HepG2 (cell line): ENCODE data around the gene SH3GLB2. TPM values are rescaled to one million over a fixed set of nuclear protein-coding genes. Genes with fewer than 3 reads are reported as not detected.

Source experiments
- ATAC-seq: fragments of 200-7000 bp; cut with Tn5 transposase; 3 replicates; pipeline ENCODE4 v1.9.1; 2020; ENCODE audit warnings: mild to moderate bottlenecking, moderate library complexity
- BruUV-seq: library from RNA; stranded (reverse); fragments of 400-500 nt; replicated peaks from 2 replicates; lab custom pipeline; 2021; lab: Mats Ljungman, UMichigan
- CTCF ChIA-PET: fragments of 300-600 bp; formaldehyde crosslinking; extraction: SDS; loops from one replicate; lab custom pipeline; 2021; ENCODE audit warnings: low total read pairs, inconsistent platforms, low intra/inter-chr PET ratio; lab: Yijun Ruan, JAX
- POLR2A ChIA-PET: fragments of 350-600 bp; sonication (Branson Sonifier 250); formaldehyde crosslinking; loops from one replicate; lab custom pipeline; 2020; ENCODE audit warnings: antibody characterized with exemption, inconsistent platforms; lab: Yijun Ruan, JAX
- DNase-seq: peaks from one replicate; pipeline ENCODE4 v3.0.0-alpha.2; 2015; ENCODE audit warnings: low spot score
- FAIRE-seq: peaks from 3 replicates; lab custom pipeline; 2011; peaks lifted over from hg19 to GRCh38; lab: Jason Lieb, UNC
- H2AFZ ChIP-seq: one replicate; pipeline ENCODE4 v1.6.1; 2011; ENCODE audit warnings: low read length, inconsistent platforms
- H3K27ac ChIP-seq: fragments of 300-600 bp; 3 replicates; pipeline ENCODE4 v1.8.0; 2011; ENCODE audit warnings: mixed run types, mild to moderate bottlenecking, mixed read lengths, low read length, inconsistent platforms; ENCODE audit not compliant: insufficient read depth; ENCODE audit errors: extremely low read length
- H3K27me3 ChIP-seq, 2 experiments: fragments of 200-600 bp in 1 of 2; 2 replicates in 1 of 2; 3 replicates in 1 of 2; pipeline versions ENCODE4 v1.6.0 to v1.8.0; 2011; ENCODE audit warnings: low read length in 2 of 2, mild to moderate bottlenecking in 2 of 2, moderate library complexity in 2 of 2, inconsistent platforms in 1 of 2; ENCODE audit not compliant: insufficient read depth in 2 of 2, control insufficient read depth in 1 of 2
- H3K36me3 ChIP-seq, 2 experiments: fragments of 200-600 bp in 1 of 2; replicated peaks in 1 of 2; 2 replicates in 1 of 2; 3 replicates in 1 of 2; pipeline versions ENCODE4 v1.5.1 to v1.8.0; 2011; ENCODE audit warnings: low read length in 2 of 2, inconsistent platforms in 1 of 2; ENCODE audit not compliant: insufficient read depth in 2 of 2, control insufficient read depth in 1 of 2
- H3K4me1 ChIP-seq: 2 replicates; pipeline ENCODE4 v1.5.1; 2012; ENCODE audit warnings: low read length, inconsistent platforms; ENCODE audit not compliant: insufficient read depth
- H3K4me2 ChIP-seq: 2 replicates; pipeline ENCODE4 v1.6.0; 2011; ENCODE audit warnings: low read depth, low read length, inconsistent platforms
- H3K4me3 ChIP-seq, 3 experiments: fragments of 200-600 bp in 1 of 3; sonication (generic), shearing (Covaris generic) in 1 of 3; replicated peaks in 1 of 3; 2 replicates each; pipeline ENCODE4 v1.5.1; 2011 to 2016; ENCODE audit warnings: low read length in 3 of 3, inconsistent platforms in 2 of 3, low read depth in 2 of 3, mild to moderate bottlenecking in 2 of 3, control low read depth in 1 of 3, mixed read lengths in 1 of 3; ENCODE audit not compliant: insufficient read depth in 1 of 3
- H3K79me2 ChIP-seq: one replicate; pipeline ENCODE4 v1.6.1; 2011; ENCODE audit warnings: low read length, inconsistent platforms; ENCODE audit not compliant: insufficient read depth
- H3K9ac ChIP-seq: 2 replicates; pipeline ENCODE4 v1.6.0; 2011; ENCODE audit warnings: mild to moderate bottlenecking, low read depth, low read length, inconsistent platforms; ENCODE audit not compliant: insufficient read depth
- H3K9me3 ChIP-seq: 2 replicates; pipeline ENCODE4 v1.5.1; 2012; ENCODE audit warnings: mild to moderate bottlenecking, low read length
- H4K20me1 ChIP-seq: 2 replicates; pipeline ENCODE4 v1.6.0; 2011; ENCODE audit warnings: inconsistent platforms, mild to moderate bottlenecking, low read length, moderate library complexity; ENCODE audit not compliant: insufficient read depth
- HOXA9 ChIP-seq: sonication (generic); formaldehyde crosslinking; IDR thresholded peaks from 2 replicates; pipeline ENCODE4 v1.8.1; 2022; ENCODE audit warnings: missing genetic modification reagents, mild to moderate bottlenecking, moderate library complexity, borderline replicate concordance
- JARID2 ChIP-seq: sonication (generic); formaldehyde crosslinking; IDR thresholded peaks from 2 replicates; pipeline ENCODE4 v1.8.1; 2023; ENCODE audit warnings: missing genetic modification reagents, inconsistent platforms; ENCODE audit not compliant: insufficient replicate concordance
- KDM1A ChIP-seq: IDR thresholded peaks from 2 replicates; pipeline ENCODE4 v1.6.1; 2016; ENCODE audit warnings: missing compliant biosample characterization
- KDM3A ChIP-seq: IDR thresholded peaks from 2 replicates; pipeline ENCODE4 v1.6.1; 2018; ENCODE audit warnings: low read depth, missing compliant biosample characterization
- NCOA5 ChIP-seq: sonication (generic); formaldehyde crosslinking; IDR thresholded peaks from 2 replicates; pipeline ENCODE4 v1.4.0; 2020; ENCODE audit warnings: missing genetic modification reagents
- NCOR1 ChIP-seq: fragments of 200-600 bp; sonication (generic); IDR thresholded peaks from 2 replicates; pipeline ENCODE4 v1.7.0; 2017; ENCODE audit warnings: antibody characterized with exemption, low read length, borderline replicate concordance
- PATZ1 ChIP-seq: sonication (generic); formaldehyde crosslinking; IDR thresholded peaks from 2 replicates; pipeline ENCODE4 v1.4.0; 2020; ENCODE audit warnings: missing genetic modification reagents
- PAX8 ChIP-seq: sonication (generic); formaldehyde crosslinking; IDR thresholded peaks from 2 replicates; pipeline ENCODE4 v1.8.0; 2022; ENCODE audit warnings: mild to moderate bottlenecking, missing genetic modification reagents, borderline replicate concordance
- RBM22 ChIP-seq: fragments of 200-400 bp; formaldehyde crosslinking; optimal IDR thresholded peaks from 2 replicates; pipeline ENCODE3; 2017; ENCODE audit warnings: mild to moderate bottlenecking, low read length, moderate library complexity
- ZBTB42 ChIP-seq: sonication (generic); formaldehyde crosslinking; IDR thresholded peaks from 2 replicates; pipeline ENCODE4 v1.5.0; 2020; ENCODE audit warnings: mild to moderate bottlenecking, missing genetic modification reagents
- ZNF232 ChIP-seq: sonication (generic); formaldehyde crosslinking; IDR thresholded peaks from 2 replicates; pipeline ENCODE4 v1.4.0; 2020; ENCODE audit warnings: missing genetic modification reagents, borderline replicate concordance
- ZNF317 ChIP-seq: sonication (generic); formaldehyde crosslinking; IDR thresholded peaks from 2 replicates; pipeline ENCODE4 v1.5.0; 2020; ENCODE audit warnings: mild to moderate bottlenecking, missing genetic modification reagents
- ZNF446 ChIP-seq: sonication (generic); formaldehyde crosslinking; IDR thresholded peaks from 2 replicates; pipeline ENCODE4 v1.5.0; 2020; ENCODE audit warnings: mild to moderate bottlenecking, missing genetic modification reagents
- ZNF530 ChIP-seq: sonication (generic); formaldehyde crosslinking; IDR thresholded peaks from 2 replicates; pipeline ENCODE4 v1.5.0; 2020; ENCODE audit warnings: low read depth, mild to moderate bottlenecking, missing genetic modification reagents
- ZNF556 ChIP-seq: sonication (generic); formaldehyde crosslinking; IDR thresholded peaks from 2 replicates; pipeline ENCODE4 v1.4.0; 2020; ENCODE audit warnings: mild to moderate bottlenecking, missing genetic modification reagents, borderline replicate concordance
- ZNF652 ChIP-seq: IDR thresholded peaks from 2 replicates; pipeline ENCODE4 v1.6.1; 2016; ENCODE audit warnings: low read depth, borderline replicate concordance
- ZNF670 ChIP-seq: sonication (generic); formaldehyde crosslinking; IDR thresholded peaks from 2 replicates; pipeline ENCODE4 v1.8.0; 2022; ENCODE audit warnings: mild to moderate bottlenecking, missing genetic modification reagents, borderline replicate concordance
- WGBS: methylation state at CpG from one replicate; pipeline ENCODE4 v1.1.6; 2017; ENCODE audit warnings: low lambda C conversion rate; 5-methylcytosine and 5-hydroxymethylcytosine counted together
- in situ Hi-C: cut with HindIII; loops from 2 replicates; pipeline ENCODE4 v1.10.0; 2017; ENCODE audit warnings: low pct_unique_long_range_greater_than_20kb; ENCODE audit not compliant: extremely low pct_ligation_motif_present
- intact Hi-C: fragments of 100-400 bp; cut with micrococcal nuclease; formaldehyde crosslinking; loops from one replicate; pipeline ENCODE4 v1.10.0; 2022; ENCODE audit not compliant: unreplicated experiment
- polyA plus RNA-seq, 8 experiments: library from polyadenylated mRNA; depleted of rRNA in 3 of 8; stranded (reverse) in 7 of 8; unstranded in 1 of 8; fragments of >200 nt; fragmentation: Illumina TruSeq in 4 of 8; extraction: Trizol in 4 of 8; gene quantifications; 2 replicates each; pipeline versions ENCODE4 v1.2.1 to v1.2.3, GENCODE V29; 2011 to 2016; ENCODE audit warnings: low read depth in 4 of 8, missing spikeins in 1 of 8, mixed read lengths in 1 of 8; ENCODE audit not compliant: insufficient read depth in 1 of 8
- total RNA-seq, 5 experiments: library from RNA; depleted of rRNA; stranded (reverse); fragments of >200 nt; fragmentation: Illumina TruSeq; extraction: Trizol; gene quantifications; 2 replicates each; pipeline ENCODE4 v1.2.3, GENCODE V29; 2016; ENCODE audit warnings: low read depth in 1 of 5
- TF ChIP-seq, protein P1 (sequence below): sonication (generic); formaldehyde crosslinking; IDR thresholded peaks from 2 replicates; pipeline ENCODE4 v1.5.1; 2020; ENCODE audit warnings: missing genetic modification reagents, mild to moderate bottlenecking, borderline replicate concordance

Gene SH3GLB2
- total and polyA plus RNA-seq, 2 of the 13 experiments (the other 11 are each of a cell fraction or from before 2014, with no cell fraction given): 24.0 to 40.6 TPM

GRCh38 chr9:129027685-129028191, 393 bp downstream of the SH3GLB2 start (continued):
- TF ChIP-seq PAX8 (CRISPR knock-in tag): no peak; the same call in 1 of the 2 replicates
- peak; percentile 28; the same call in 1 of the 2 replicates for TF ChIP-seq KDM3A

GRCh38 chr9:129027224-129027684, 877 bp downstream of the SH3GLB2 start:
- peaks cover 5% of the 10 kb centered on the region; the same call in 1 of the 2 replicates for H4K20me1 ChIP-seq
- H3K9ac ChIP-seq: peak overlapping the region; percentile 78
- peaks cover 14% of the 10 kb centered on the region for H3K79me2 ChIP-seq
- no peaks in the 10 kb centered on the region for H3K36me3 ChIP-seq
- BruUV-seq: no TSS peak
- H3K4me1 ChIP-seq: peaks cover 38% of the 10 kb centered on the region
- intact Hi-C loops (no loop called here), in situ Hi-C loops (no loop called here)
- peak overlapping the region; percentile 65 to 76 (median 69); a peak in 5 of 6 replicates for H3K4me3 ChIP-seq
- H3K9me3 ChIP-seq: no peaks in the 10 kb centered on the region
- ChIA-PET POLR2A (interaction anchor here (1.2 to 1.4 kb wide), 2 partner anchors 9 to 54 kb away, joined by 10 to 12 read pairs; partner anchors contain the start of genes DOLPP1 and MIGA2), CTCF (no interaction called here)
- H3K27me3 ChIP-seq: no peaks in the 10 kb centered on the region
- no peak overlapping the region for H3K27ac ChIP-seq
- 7% methylated on average over 8 of the region's 9 CpGs for WGBS
- DNase-seq (no peak), ATAC-seq (no peak), FAIRE-seq (no peak)
- H3K4me2 ChIP-seq: peak overlapping the region; percentile 87
- no peak overlapping the region for H2AFZ ChIP-seq
- TF ChIP-seq KDM1A (CRISPR knock-in tag): peak; percentile 95; the same call in 1 of the 2 replicates
- TF ChIP-seq RBM22: no peak
- TF ChIP-seq PATZ1: no peak
- TF ChIP-seq ZNF652 (CRISPR knock-in tag): peak; percentile 68; the same call in 1 of the 2 replicates
- TF ChIP-seq JARID2: no peak
- TF ChIP-seq HOXA9 (CRISPR knock-in tag): no peak
- no peak for TF ChIP-seq NCOR1
- no peak for TF ChIP-seq ZNF446
- TF ChIP-seq ZNF556 (CRISPR knock-in tag): 0 out of 2 replicates have a peak, but pooled peaks have one; percentile 6
- TF ChIP-seq, protein P1, sequence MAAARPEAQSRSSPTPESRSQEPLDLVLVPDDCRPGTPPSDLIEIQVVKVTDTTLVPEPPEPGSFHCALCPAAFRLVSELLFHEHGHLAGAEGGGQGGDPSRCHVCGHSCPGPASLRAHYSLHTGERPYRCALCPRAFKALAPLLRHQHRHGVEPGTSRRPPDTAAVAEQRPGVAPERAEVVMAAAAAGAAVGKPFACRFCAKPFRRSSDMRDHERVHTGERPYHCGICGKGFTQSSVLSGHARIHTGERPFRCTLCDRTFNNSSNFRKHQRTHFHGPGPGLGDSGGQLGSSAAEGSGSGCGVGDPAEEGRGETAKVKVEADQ: no peak
- no peak for TF ChIP-seq ZNF530 (CRISPR knock-in tag)
- TF ChIP-seq ZBTB42 (CRISPR knock-in tag): no peak
- TF ChIP-seq ZNF232 (CRISPR knock-in tag): 0 out of 2 replicates have a peak, but pooled peaks have one; percentile 17
- no peak for TF ChIP-seq NCOA5 (CRISPR knock-in tag)
- 0 out of 2 replicates have a peak, but pooled peaks have one; percentile 26 for TF ChIP-seq ZNF317 (CRISPR knock-in tag)
- TF ChIP-seq ZNF670 (CRISPR knock-in tag): no peak
